SH-SY5Y (cell line): ENCODE measurements around the gene POC1B.

Experiments
- GATA2 ChIP-seq: IDR thresholded peaks from 2 replicates; pipeline ENCODE4 v1.6.1; 2011; ENCODE audit warnings: mild to moderate bottlenecking, low read depth, low read length
- GATA3 ChIP-seq: IDR thresholded peaks from 2 replicates; pipeline ENCODE4 v1.6.1; 2011; ENCODE audit warnings: low read depth, mild to moderate bottlenecking, low read length, moderate library complexity

DNA sequence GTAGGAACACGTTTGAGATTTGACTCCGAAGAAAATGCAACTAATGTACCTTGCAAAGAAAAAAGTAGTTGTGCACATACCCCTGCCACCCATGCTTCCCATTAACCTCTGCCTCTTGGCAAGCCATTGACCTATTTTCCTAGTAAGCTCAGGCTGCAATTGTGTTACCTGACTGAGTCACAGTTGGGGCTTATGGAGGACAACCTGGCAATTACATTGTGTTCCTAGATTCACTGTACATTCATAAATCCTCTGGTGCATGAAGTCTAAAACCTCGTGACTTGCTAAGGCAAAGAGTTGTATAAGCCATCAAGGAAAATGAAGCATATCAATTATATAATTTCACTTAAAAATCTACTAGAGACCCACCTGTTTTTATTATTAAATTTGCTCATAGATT lies 111.5 kb downstream of the POC1B start:
- TF ChIP-seq GATA2 (no peak), GATA3 (no peak)
